Neural progenitor cell (in vitro differentiated cells): ENCODE data around the gene CDC14A. TPM values are rescaled to one million over a fixed set of nuclear protein-coding genes. Genes with fewer than 3 reads are reported as not detected.

Experiments
- DNase-seq: peaks from one replicate; pipeline ENCODE4 v3.0.0-alpha.2; 2016; ENCODE audit warnings: low spot score
- H2AFZ ChIP-seq: fragments of 200-600 bp; sonication (generic); replicated peaks from 2 replicates; pipeline ENCODE4 v1.6.1; 2016; ENCODE audit warnings: antibody characterized with exemption
- H3F3A ChIP-seq: fragments of 200-600 bp; sonication (generic); 2 replicates; pipeline ENCODE4 v1.6.1; 2016; ENCODE audit warnings: antibody characterized with exemption, low read depth
- H3K27ac ChIP-seq: fragments of 200-600 bp; sonication (generic); 2 replicates; pipeline ENCODE4 v1.5.1; 2016; ENCODE audit warnings: mild to moderate bottlenecking
- H3K27me3 ChIP-seq: fragments of 200-600 bp; sonication (generic); 2 replicates; pipeline ENCODE4 v1.6.1; 2016; ENCODE audit warnings: mild to moderate bottlenecking, moderate library complexity
- H3K36me3 ChIP-seq: fragments of 200-600 bp; sonication (generic); 2 replicates; pipeline ENCODE4 v1.5.1; 2016
- H3K4me1 ChIP-seq: fragments of 200-600 bp; sonication (generic); 2 replicates; pipeline ENCODE4 v1.6.1; 2016; ENCODE audit warnings: mixed run types
- H3K4me2 ChIP-seq: fragments of 200-600 bp; sonication (generic); 2 replicates; pipeline ENCODE4 v1.6.1; 2016
- H3K4me3 ChIP-seq: fragments of 200-600 bp; sonication (generic); 2 replicates; pipeline ENCODE4 v1.5.1; 2016
- H3K79me2 ChIP-seq: fragments of 200-600 bp; sonication (generic); 2 replicates; pipeline ENCODE4 v1.6.1; 2016; ENCODE audit warnings: low read depth
- H3K9ac ChIP-seq: fragments of 200-600 bp; sonication (generic); 2 replicates; pipeline ENCODE4 v1.6.1; 2016
- H3K9me3 ChIP-seq: fragments of 200-600 bp; sonication (generic); 2 replicates; pipeline ENCODE4 v1.5.1; 2016; ENCODE audit warnings: low read depth
- H4K20me1 ChIP-seq: fragments of 200-600 bp; sonication (generic); 2 replicates; pipeline ENCODE4 v1.6.1; 2016; ENCODE audit warnings: low read depth
- H3K27ac Mint-ChIP-seq: 3 replicates; pipeline ENCODE4 v1.8.0; 2021; ENCODE audit warnings: mixed read lengths
- H3K27me3 Mint-ChIP-seq: 2 replicates; pipeline ENCODE4 v1.8.0; 2022; ENCODE audit warnings: low read depth, mild to moderate bottlenecking, inconsistent platforms, moderate library complexity, mixed read lengths; ENCODE audit not compliant: insufficient read depth
- H3K36me3 Mint-ChIP-seq: 3 replicates; pipeline ENCODE4 v1.8.0; 2021; ENCODE audit warnings: mixed read lengths
- H3K4me1 Mint-ChIP-seq: 3 replicates; pipeline ENCODE4 v1.8.0; 2021; ENCODE audit warnings: mixed read lengths
- H3K4me3 Mint-ChIP-seq: 3 replicates; pipeline ENCODE4 v1.8.0; 2021; ENCODE audit warnings: mild to moderate bottlenecking, moderate library complexity, mixed read lengths
- H3K9me3 Mint-ChIP-seq: 3 replicates; pipeline ENCODE4 v1.8.0; 2020; ENCODE audit warnings: mixed read lengths
- CTCF ChIP-seq: fragments of 200-600 bp; sonication (generic); IDR thresholded peaks from 2 replicates; pipeline ENCODE4 v1.5.1; 2017; ENCODE audit warnings: antibody characterized with exemption, mild to moderate bottlenecking
- EZH2 ChIP-seq: fragments of 200-600 bp; sonication (generic); IDR thresholded peaks from 2 replicates; pipeline ENCODE4 v1.6.1; 2017; ENCODE audit warnings: antibody characterized with exemption, mild to moderate bottlenecking, moderate library complexity
- EZH2phosphoT487 ChIP-seq: fragments of 200-600 bp; sonication (generic); IDR thresholded peaks from 2 replicates; pipeline ENCODE4 v1.6.1; 2017; ENCODE audit warnings: antibody characterized with exemption
- total RNA-seq: library from RNA; depleted of rRNA; stranded (reverse); fragments of >200 nt; gene quantifications from 2 replicates; pipeline ENCODE4 v1.2.3, GENCODE V29; 2015; ENCODE audit warnings: low replicate concordance

The CDC14A gene
- total RNA-seq, 1 donor from 2014 or later = 37.0 TPM

- Mint-ChIP-seq H3K36me3 (peaks cover 6% of the 10 kb centered on the region), H3K27me3 (peaks cover 2% of the 10 kb centered on the region), H3K9me3 (no peaks in the 10 kb centered on the region), H3K4me1 (no peaks in the 10 kb centered on the region), H3K4me3 (no peak overlapping the region), H3K27ac (no peak overlapping the region)
- Histone ChIP-seq H3K36me3 (peaks cover 7% of the 10 kb centered on the region), H3K4me2 (no peak overlapping the region), H3K4me3 (no peak overlapping the region), H3F3A (no peaks in the 10 kb centered on the region), H4K20me1 (no peaks in the 10 kb centered on the region), H2AFZ (no peak overlapping the region), H3K9ac (no peak overlapping the region), H3K27me3 (no peaks in the 10 kb centered on the region), H3K4me1 (no peaks in the 10 kb centered on the region), H3K27ac (no peak overlapping the region), H3K9me3 (no peaks in the 10 kb centered on the region), H3K79me2 (no peaks in the 10 kb centered on the region)
- TF ChIP-seq EZH2 (no peak), CTCF (no peak), EZH2phosphoT487 (no peak)
- DNase-seq = no peak
Observed at GRCh38 chr1:100481303-100481702, 129.0 kb downstream of the CDC14A start.

- H3K4me2 ChIP-seq = no peak overlapping the region
- Mint-ChIP-seq H3K4me1 (no peaks in the 10 kb centered on the region), H3K27ac (no peak overlapping the region), H3K9me3 (no peaks in the 10 kb centered on the region), H3K27me3 (peaks cover 2% of the 10 kb centered on the region), H3K36me3 (peaks cover 6% of the 10 kb centered on the region), H3K4me3 (no peak overlapping the region)
- TF ChIP-seq EZH2phosphoT487 (no peak), EZH2 (no peak), CTCF (no peak)
- H3K27ac ChIP-seq = no peak overlapping the region
- H3F3A ChIP-seq = no peaks in the 10 kb centered on the region
- no peak for DNase-seq
- no peak overlapping the region for H3K4me3 ChIP-seq
- H3K4me1 ChIP-seq = no peaks in the 10 kb centered on the region
- H3K79me2 ChIP-seq = no peaks in the 10 kb centered on the region
- no peak overlapping the region for H2AFZ ChIP-seq
- no peaks in the 10 kb centered on the region for H3K9me3 ChIP-seq
- no peak overlapping the region for H3K9ac ChIP-seq
- H3K36me3 ChIP-seq = peaks cover 7% of the 10 kb centered on the region
- H4K20me1 ChIP-seq = no peaks in the 10 kb centered on the region
- H3K27me3 ChIP-seq = no peaks in the 10 kb centered on the region
Observed at GRCh38 chr1:100482167-100482566, 129.9 kb downstream of the CDC14A start.

GRCh38 chr1:100482748-100483147, 130.4 kb downstream of the CDC14A start:
- no peak overlapping the region for H3K4me2 ChIP-seq
- H3K9ac ChIP-seq = no peak overlapping the region
- Mint-ChIP-seq H3K9me3 (no peaks in the 10 kb centered on the region), H3K27ac (no peak overlapping the region), H3K36me3 (peaks cover 7% of the 10 kb centered on the region), H3K4me1 (no peaks in the 10 kb centered on the region), H3K4me3 (no peak overlapping the region), H3K27me3 (peaks cover 2% of the 10 kb centered on the region)
- H3K4me3 ChIP-seq = no peak overlapping the region
- no peak overlapping the region for H2AFZ ChIP-seq
- H3K27ac ChIP-seq = no peak overlapping the region
- H3K27me3 ChIP-seq = no peaks in the 10 kb centered on the region
- H4K20me1 ChIP-seq = no peaks in the 10 kb centered on the region
- DNase-seq = no peak
- H3K9me3 ChIP-seq = no peaks in the 10 kb centered on the region
- TF ChIP-seq EZH2phosphoT487 = no peak
- TF ChIP-seq CTCF = no peak
- no peak for TF ChIP-seq EZH2
- no peaks in the 10 kb centered on the region for H3K79me2 ChIP-seq
- peaks cover 7% of the 10 kb centered on the region for H3K36me3 ChIP-seq
- no peaks in the 10 kb centered on the region for H3F3A ChIP-seq
- H3K4me1 ChIP-seq = no peaks in the 10 kb centered on the region

GRCh38 chr1:100483230-100483629, 130.9 kb downstream of the CDC14A start:
- no peak for TF ChIP-seq CTCF
- TF ChIP-seq EZH2 = no peak
- TF ChIP-seq EZH2phosphoT487 = no peak
- H3K9me3 Mint-ChIP-seq = no peaks in the 10 kb centered on the region
- H3K27ac Mint-ChIP-seq = no peak overlapping the region

More at GRCh38 chr1:100483230-100483629, 130.9 kb downstream of the CDC14A start:
- Histone ChIP-seq H3K27me3 (no peaks in the 10 kb centered on the region), H3K9ac (no peak overlapping the region), H3K27ac (no peak overlapping the region), H3K9me3 (no peaks in the 10 kb centered on the region), H3F3A (no peaks in the 10 kb centered on the region), H3K4me3 (no peak overlapping the region), H4K20me1 (no peaks in the 10 kb centered on the region), H3K4me1 (no peaks in the 10 kb centered on the region), H3K4me2 (no peak overlapping the region), H3K79me2 (no peaks in the 10 kb centered on the region), H3K36me3 (peaks cover 7% of the 10 kb centered on the region), H2AFZ (no peak overlapping the region)
- Mint-ChIP-seq H3K4me3 (no peak overlapping the region), H3K36me3 (peaks cover 7% of the 10 kb centered on the region), H3K4me1 (no peaks in the 10 kb centered on the region), H3K27me3 (peaks cover 2% of the 10 kb centered on the region)
- DNase-seq = no peak
